CD14-positive monocyte (primary cell): ENCODE measurements around the gene SLC27A1. TPM values are rescaled to one million over a fixed set of nuclear protein-coding genes. Genes with fewer than 3 reads are reported as not detected.

Experiments
- DNase-seq, 3 donors: peaks; one replicate each; pipeline ENCODE4 v3.0.0-alpha.2; 2011 to 2022
- H2AFZ ChIP-seq: 2 replicates; pipeline ENCODE4 v1.6.0; 2012; ENCODE audit warnings: mild to moderate bottlenecking, low read depth, low read length, inconsistent platforms; ENCODE audit not compliant: insufficient read depth, poor library complexity, severe bottlenecking
- H3K27ac ChIP-seq, 2 donors: 1 replicate in 1 of 2; 2 replicates in 1 of 2; pipeline ENCODE4 v1.5.1; 2012 to 2013; ENCODE audit warnings: low read length in 2 of 2, control low read depth in 1 of 2, inconsistent platforms in 1 of 2, low read depth in 1 of 2, mild to moderate bottlenecking in 1 of 2
- H3K27me3 ChIP-seq, 2 donors: one replicate each; pipeline versions ENCODE4 v1.6.0 to v1.6.1; 2011 to 2013; ENCODE audit warnings: low read length in 2 of 2; ENCODE audit not compliant: control insufficient read depth in 2 of 2, insufficient read depth in 2 of 2
- H3K36me3 ChIP-seq, 2 donors: replicated peaks in 1 of 2; 1 replicate in 1 of 2; 2 replicates in 1 of 2; pipeline versions ENCODE4 v1.5.1 to v1.6.1; 2012 to 2013; ENCODE audit warnings: low read length in 2 of 2, control low read depth in 1 of 2, inconsistent platforms in 1 of 2, mild to moderate bottlenecking in 1 of 2; ENCODE audit not compliant: insufficient read depth in 2 of 2, control insufficient read depth in 1 of 2
- H3K4me1 ChIP-seq, 2 donors: 1 replicate in 1 of 2; 2 replicates in 1 of 2; pipeline versions ENCODE4 v1.5.1 to v1.6.1; 2012 to 2013; ENCODE audit warnings: low read length in 2 of 2, control low read depth in 1 of 2, inconsistent platforms in 1 of 2, mild to moderate bottlenecking in 1 of 2, moderate library complexity in 1 of 2; ENCODE audit not compliant: insufficient read depth in 2 of 2, control insufficient read depth in 1 of 2
- H3K4me2 ChIP-seq: replicated peaks from 2 replicates; pipeline ENCODE3; 2012; ENCODE audit warnings: low read length, moderate library complexity, mild to moderate bottlenecking; ENCODE audit not compliant: poor library complexity, severe bottlenecking; ENCODE audit errors: extremely low read depth
- H3K4me3 ChIP-seq, 3 experiments: fragments of 200-600 bp in 1 of 3; sonication (generic) in 1 of 3; replicated peaks in 1 of 3; 1 replicate in 2 of 3; 2 replicates in 1 of 3; pipeline ENCODE4 v1.5.1; 2011 to 2013; ENCODE audit warnings: low read length in 3 of 3, mild to moderate bottlenecking in 3 of 3, control low read depth in 2 of 3, low read depth in 2 of 3, inconsistent platforms in 1 of 3, moderate library complexity in 1 of 3
- H3K79me2 ChIP-seq: 2 replicates; pipeline ENCODE4 v1.6.0; 2012; ENCODE audit warnings: mild to moderate bottlenecking, control low read depth, inconsistent platforms, low read length, moderate library complexity; ENCODE audit not compliant: insufficient read depth
- H3K9ac ChIP-seq: 2 replicates; pipeline ENCODE4 v1.6.0; 2017; ENCODE audit warnings: low read length, mild to moderate bottlenecking; ENCODE audit not compliant: insufficient read depth, poor library complexity, severe bottlenecking
- H3K9me3 ChIP-seq, 2 donors: replicated peaks in 1 of 2; 1 replicate in 1 of 2; 2 replicates in 1 of 2; pipeline versions ENCODE4 v1.5.1 to v1.6.1; 2012 to 2013; ENCODE audit warnings: low read length in 2 of 2, control low read depth in 1 of 2; ENCODE audit not compliant: control insufficient read depth in 1 of 2, insufficient read depth in 1 of 2
- H4K20me1 ChIP-seq: 2 replicates; pipeline ENCODE4 v1.6.0; 2012; ENCODE audit warnings: mild to moderate bottlenecking, low read length, control low read depth, moderate library complexity; ENCODE audit not compliant: insufficient read depth
- H3K27ac Mint-ChIP-seq, 7 donors: one replicate each; pipeline ENCODE4 v1.8.0; 2020; ENCODE audit warnings: mild to moderate bottlenecking in 7 of 7, mixed read lengths in 7 of 7, moderate library complexity in 6 of 7, inconsistent platforms in 2 of 7
- H3K27me3 Mint-ChIP-seq, 3 donors: one replicate each; pipeline ENCODE4 v1.8.0; 2021 to 2022; ENCODE audit warnings: low read depth in 3 of 3, mild to moderate bottlenecking in 3 of 3, mixed read lengths in 3 of 3, moderate library complexity in 3 of 3, inconsistent platforms in 1 of 3
- H3K36me3 Mint-ChIP-seq, 2 donors: one replicate each; pipeline ENCODE4 v1.8.0; 2020; ENCODE audit warnings: mixed read lengths in 2 of 2, inconsistent platforms in 1 of 2, mild to moderate bottlenecking in 1 of 2
- H3K4me1 Mint-ChIP-seq: one replicate; pipeline ENCODE4 v1.8.0; 2020; ENCODE audit warnings: mild to moderate bottlenecking, mixed read lengths
- H3K4me3 Mint-ChIP-seq, 2 donors: one replicate each; pipeline ENCODE4 v1.8.0; 2020; ENCODE audit warnings: mild to moderate bottlenecking in 2 of 2, mixed read lengths in 2 of 2, moderate library complexity in 1 of 2
- H3K9me3 Mint-ChIP-seq, 7 donors: one replicate each; pipeline ENCODE4 v1.8.0; 2020 to 2022; ENCODE audit warnings: mixed read lengths in 7 of 7, mild to moderate bottlenecking in 6 of 7, moderate library complexity in 6 of 7, inconsistent platforms in 2 of 7
- WGBS: methylation state at CpG from one replicate; pipeline ENCODE4 v1.1.5; 2013; ENCODE audit warnings: missing lambda C conversion rate; ENCODE audit not compliant: insufficient coverage; 5-methylcytosine and 5-hydroxymethylcytosine counted together
- intact Hi-C, 2 donors: fragments of 100-400 bp; cut with micrococcal nuclease; formaldehyde crosslinking; loops; one replicate each; pipeline versions ENCODE4 v1.15.0 to v1.15.1; 2023
- polyA plus RNA-seq, 3 donors: library from polyadenylated mRNA; depleted of rRNA in 1 of 3; unstranded in 2 of 3; stranded (reverse) in 1 of 3; fragments of 300-500 nt in 2 of 3; fragments of >200 nt in 1 of 3; fragmentation: Illumina TruSeq in 2 of 3; gene quantifications; 1 replicate in 2 of 3; 2 replicates in 1 of 3; pipeline ENCODE4 v1.2.3, GENCODE V29; 2012 to 2021
- TF ChIP-seq, protein P1 (sequence below): fragments of 200-600 bp; IDR thresholded peaks from one replicate; pipeline ENCODE4 v1.8.0; 2022; ENCODE audit warnings: antibody characterized with exemption, mild to moderate bottlenecking

SLC27A1 gene
- polyA plus RNA-seq, 3 donors, result 27.1 to 36.5 (median 27.6) TPM

DNA sequence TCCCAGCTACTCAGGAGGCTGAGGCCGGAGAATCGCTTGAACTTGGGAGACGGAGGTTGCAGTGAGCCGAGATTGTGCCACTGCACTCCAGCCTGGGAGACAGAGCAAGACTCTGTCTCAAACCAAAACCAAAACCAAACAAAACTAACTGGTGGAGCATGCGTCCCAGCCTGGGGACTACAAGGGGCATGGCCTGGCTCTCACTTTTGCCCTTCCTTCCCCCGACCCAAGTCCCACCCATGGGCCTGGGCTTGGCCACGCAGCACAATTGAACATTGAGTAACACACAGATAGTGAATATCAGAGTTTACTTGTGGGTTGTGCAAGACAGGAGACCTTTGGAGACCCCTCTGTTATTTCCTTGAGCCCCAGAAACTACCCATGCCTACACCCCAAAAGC is 35.1 kb upstream of the SLC27A1 start:
- no peak overlapping the region for H3K9ac ChIP-seq
- no peak overlapping the region for H3K27ac ChIP-seq
- H3K27me3 Mint-ChIP-seq, result peaks cover 0 to 6% (median 3%) of the 10 kb centered on the region in 3 donors
- H3K36me3 ChIP-seq, result no peaks in the 10 kb centered on the region
- intact Hi-C loops, result no loop called here
- no peak overlapping the region for H3K4me3 Mint-ChIP-seq
- H3K9me3 ChIP-seq, result peaks cover 0 to 6% of the 10 kb centered on the region in 2 donors
- H4K20me1 ChIP-seq, result no peaks in the 10 kb centered on the region
- no peaks in the 10 kb centered on the region for H3K79me2 ChIP-seq
- H2AFZ ChIP-seq, result no peak overlapping the region
- no peak overlapping the region for H3K27ac Mint-ChIP-seq
- TF ChIP-seq, protein P1, sequence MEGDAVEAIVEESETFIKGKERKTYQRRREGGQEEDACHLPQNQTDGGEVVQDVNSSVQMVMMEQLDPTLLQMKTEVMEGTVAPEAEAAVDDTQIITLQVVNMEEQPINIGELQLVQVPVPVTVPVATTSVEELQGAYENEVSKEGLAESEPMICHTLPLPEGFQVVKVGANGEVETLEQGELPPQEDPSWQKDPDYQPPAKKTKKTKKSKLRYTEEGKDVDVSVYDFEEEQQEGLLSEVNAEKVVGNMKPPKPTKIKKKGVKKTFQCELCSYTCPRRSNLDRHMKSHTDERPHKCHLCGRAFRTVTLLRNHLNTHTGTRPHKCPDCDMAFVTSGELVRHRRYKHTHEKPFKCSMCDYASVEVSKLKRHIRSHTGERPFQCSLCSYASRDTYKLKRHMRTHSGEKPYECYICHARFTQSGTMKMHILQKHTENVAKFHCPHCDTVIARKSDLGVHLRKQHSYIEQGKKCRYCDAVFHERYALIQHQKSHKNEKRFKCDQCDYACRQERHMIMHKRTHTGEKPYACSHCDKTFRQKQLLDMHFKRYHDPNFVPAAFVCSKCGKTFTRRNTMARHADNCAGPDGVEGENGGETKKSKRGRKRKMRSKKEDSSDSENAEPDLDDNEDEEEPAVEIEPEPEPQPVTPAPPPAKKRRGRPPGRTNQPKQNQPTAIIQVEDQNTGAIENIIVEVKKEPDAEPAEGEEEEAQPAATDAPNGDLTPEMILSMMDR, result no peak
- H3K27me3 ChIP-seq, result no peaks in the 10 kb centered on the region
- H3K4me1 ChIP-seq, result peaks cover 0 to 12% of the 10 kb centered on the region in 2 donors
- H3K4me1 Mint-ChIP-seq, result peaks cover 6% of the 10 kb centered on the region
- H3K4me3 ChIP-seq, result no peak overlapping the region
- 100% methylated on average over 4 of the region's 7 CpGs for WGBS
- H3K9me3 Mint-ChIP-seq, result peaks cover 0 to 9% (median 2%) of the 10 kb centered on the region in 7 donors
- DNase-seq, result no peak
- no peak overlapping the region for H3K4me2 ChIP-seq
- H3K36me3 Mint-ChIP-seq, result peaks cover 0 to 2% of the 10 kb centered on the region in 2 donors

DNA sequence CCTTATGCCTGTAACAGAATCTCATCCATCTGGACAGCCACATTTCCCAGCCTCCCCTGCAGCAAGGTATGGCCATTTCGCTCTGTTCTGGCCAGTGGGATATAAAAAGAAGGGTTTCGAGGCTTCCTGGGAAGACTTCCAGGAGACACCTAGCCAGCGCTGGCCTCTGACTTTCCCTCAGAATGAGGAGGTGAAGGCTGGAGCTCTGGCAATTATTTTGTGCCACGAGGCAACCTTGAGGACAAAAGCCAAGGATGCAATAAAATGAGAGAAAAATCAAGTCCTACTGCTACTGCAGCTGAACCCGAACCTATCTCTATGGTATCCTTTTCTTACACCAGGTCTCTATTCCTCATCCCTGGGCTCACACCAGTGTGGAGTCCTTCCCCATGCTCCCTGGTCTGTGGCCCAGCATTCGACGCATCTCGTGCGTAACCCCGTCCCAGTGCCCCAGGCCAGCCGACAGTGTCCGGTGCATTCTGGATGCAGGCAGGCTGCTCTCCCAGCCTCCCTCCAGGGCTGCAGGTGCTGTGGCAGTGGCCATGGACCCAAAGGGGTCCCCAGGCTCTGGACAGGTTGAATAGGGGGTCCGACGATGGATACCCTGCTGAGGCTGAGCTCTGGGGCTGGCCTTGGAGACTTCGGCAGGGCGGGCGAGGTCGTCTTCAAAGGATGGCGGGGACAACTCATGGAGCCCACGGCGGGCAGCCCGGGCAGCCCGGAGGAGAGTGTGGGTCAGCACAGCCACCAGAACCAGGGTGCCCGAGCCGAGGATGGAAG is 34.0 kb upstream of the SLC27A1 start:
- Histone ChIP-seq H4K20me1 (no peaks in the 10 kb centered on the region), H3K4me1 (peaks cover 0 to 11% of the 10 kb centered on the region in 2 donors), H3K79me2 (no peaks in the 10 kb centered on the region), H3K4me3 (no peak overlapping the region), H2AFZ (no peak overlapping the region), H3K36me3 (no peaks in the 10 kb centered on the region), H3K9ac (no peak overlapping the region), H3K27ac (no peak overlapping the region), H3K9me3 (peaks cover 2 to 6% of the 10 kb centered on the region in 2 donors), H3K27me3 (no peaks in the 10 kb centered on the region), H3K4me2 (no peak overlapping the region)
- TF ChIP-seq, protein P1, result no peak
- Mint-ChIP-seq H3K4me3 (no peak overlapping the region), H3K27ac (no peak overlapping the region), H3K4me1 (peaks cover 6% of the 10 kb centered on the region), H3K27me3 (peaks cover 0 to 6% (median 4%) of the 10 kb centered on the region in 3 donors), H3K36me3 (peaks cover 0 to 2% of the 10 kb centered on the region in 2 donors), H3K9me3 (peaks cover under 1 to 11% (median 4%) of the 10 kb centered on the region in 7 donors)
- DNase-seq, result no peak
- WGBS, result 98% methylated on average over 21 of the region's 25 CpGs
- intact Hi-C loops, result no loop called here
